ENCODE data around the gene DMXL2. TPM values are rescaled to one million over a fixed set of nuclear protein-coding genes. Genes with fewer than 3 reads are reported as not detected.

The DMXL2 gene
- total and polyA plus RNA-seq, 9 of the 15 experiments (the other 6 are each of a cell fraction or from before 2014, with no cell fraction given), result 9.3 to 57.7 (median 30.7) TPM

DNA sequence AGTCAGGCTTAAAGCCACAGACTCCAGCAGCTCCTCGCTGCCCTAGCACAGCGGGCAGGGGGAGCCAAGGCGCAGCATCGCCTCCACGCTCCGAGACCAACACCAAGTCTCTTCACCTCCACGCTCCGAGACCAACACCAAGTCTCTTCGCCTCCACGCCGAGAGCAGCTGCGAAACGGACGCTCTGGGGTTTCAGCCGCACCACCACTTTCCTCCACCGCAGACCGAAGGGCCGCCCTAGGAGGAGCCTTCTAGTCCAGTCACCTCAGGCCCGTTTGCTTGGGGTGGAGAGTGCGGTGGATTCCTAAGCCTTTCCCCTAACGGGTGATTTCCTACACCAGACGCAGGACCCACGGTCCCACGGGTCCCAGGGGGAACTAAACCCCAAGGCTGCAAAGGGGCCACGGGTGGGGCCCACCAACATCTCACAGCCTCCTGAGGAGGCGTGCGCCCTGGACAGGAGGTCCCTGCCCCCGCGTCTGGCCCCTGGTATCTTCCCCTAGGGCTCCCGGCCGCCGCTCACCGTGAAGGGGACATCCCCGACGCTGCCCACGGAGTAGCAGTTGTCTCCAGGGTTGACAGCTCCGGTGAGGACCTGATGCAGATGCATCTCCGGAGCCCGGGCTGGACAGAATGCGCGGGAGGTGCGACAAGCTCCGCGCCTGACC is 501 bp downstream of the DMXL2 start (continued):
- TF ChIP-seq, protein P1, sequence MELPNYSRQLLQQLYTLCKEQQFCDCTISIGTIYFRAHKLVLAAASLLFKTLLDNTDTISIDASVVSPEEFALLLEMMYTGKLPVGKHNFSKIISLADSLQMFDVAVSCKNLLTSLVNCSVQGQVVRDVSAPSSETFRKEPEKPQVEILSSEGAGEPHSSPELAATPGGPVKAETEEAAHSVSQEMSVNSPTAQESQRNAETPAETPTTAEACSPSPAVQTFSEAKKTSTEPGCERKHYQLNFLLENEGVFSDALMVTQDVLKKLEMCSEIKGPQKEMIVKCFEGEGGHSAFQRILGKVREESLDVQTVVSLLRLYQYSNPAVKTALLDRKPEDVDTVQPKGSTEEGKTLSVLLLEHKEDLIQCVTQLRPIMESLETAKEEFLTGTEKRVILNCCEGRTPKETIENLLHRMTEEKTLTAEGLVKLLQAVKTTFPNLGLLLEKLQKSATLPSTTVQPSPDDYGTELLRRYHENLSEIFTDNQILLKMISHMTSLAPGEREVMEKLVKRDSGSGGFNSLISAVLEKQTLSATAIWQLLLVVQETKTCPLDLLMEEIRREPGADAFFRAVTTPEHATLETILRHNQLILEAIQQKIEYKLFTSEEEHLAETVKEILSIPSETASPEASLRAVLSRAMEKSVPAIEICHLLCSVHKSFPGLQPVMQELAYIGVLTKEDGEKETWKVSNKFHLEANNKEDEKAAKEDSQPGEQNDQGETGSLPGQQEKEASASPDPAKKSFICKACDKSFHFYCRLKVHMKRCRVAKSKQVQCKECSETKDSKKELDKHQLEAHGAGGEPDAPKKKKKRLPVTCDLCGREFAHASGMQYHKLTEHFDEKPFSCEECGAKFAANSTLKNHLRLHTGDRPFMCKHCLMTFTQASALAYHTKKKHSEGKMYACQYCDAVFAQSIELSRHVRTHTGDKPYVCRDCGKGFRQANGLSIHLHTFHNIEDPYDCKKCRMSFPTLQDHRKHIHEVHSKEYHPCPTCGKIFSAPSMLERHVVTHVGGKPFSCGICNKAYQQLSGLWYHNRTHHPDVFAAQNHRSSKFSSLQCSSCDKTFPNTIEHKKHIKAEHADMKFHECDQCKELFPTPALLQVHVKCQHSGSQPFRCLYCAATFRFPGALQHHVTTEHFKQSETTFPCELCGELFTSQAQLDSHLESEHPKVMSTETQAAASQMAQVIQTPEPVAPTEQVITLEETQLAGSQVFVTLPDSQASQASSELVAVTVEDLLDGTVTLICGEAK (IDR thresholded peaks at IDR 0.05), result 0 out of 2 replicates have a peak, but pooled peaks have one; percentile 8
- TF ChIP-seq, protein P1 (CRISPR knock-in tag; IDR thresholded peaks at IDR 0.05), result no peak
- TF ChIP-seq, protein P2, sequence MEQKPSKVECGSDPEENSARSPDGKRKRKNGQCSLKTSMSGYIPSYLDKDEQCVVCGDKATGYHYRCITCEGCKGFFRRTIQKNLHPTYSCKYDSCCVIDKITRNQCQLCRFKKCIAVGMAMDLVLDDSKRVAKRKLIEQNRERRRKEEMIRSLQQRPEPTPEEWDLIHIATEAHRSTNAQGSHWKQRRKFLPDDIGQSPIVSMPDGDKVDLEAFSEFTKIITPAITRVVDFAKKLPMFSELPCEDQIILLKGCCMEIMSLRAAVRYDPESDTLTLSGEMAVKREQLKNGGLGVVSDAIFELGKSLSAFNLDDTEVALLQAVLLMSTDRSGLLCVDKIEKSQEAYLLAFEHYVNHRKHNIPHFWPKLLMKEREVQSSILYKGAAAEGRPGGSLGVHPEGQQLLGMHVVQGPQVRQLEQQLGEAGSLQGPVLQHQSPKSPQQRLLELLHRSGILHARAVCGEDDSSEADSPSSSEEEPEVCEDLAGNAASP (IDR thresholded peaks at IDR 0.05), result no peak
- TF ChIP-seq ARID4B (CRISPR knock-in tag; IDR thresholded peaks at IDR 0.05) (peak; percentile 33), MYC (IDR thresholded peaks at IDR 0.05; ENCODE audit: low read depth, low read length) (peak; percentile 22; the same call in 1 of the 2 replicates), MYC (CRISPR knock-in tag; IDR thresholded peaks at IDR 0.05; ENCODE audit: borderline replicate concordance, low read depth) (no peak), FOXK1 (CRISPR knock-in tag; IDR thresholded peaks at IDR 0.05; ENCODE audit: borderline replicate concordance) (no peak), SMAD2 (IDR thresholded peaks at IDR 0.05; ENCODE audit: low read depth, low read length) (no peak), SRF (CRISPR knock-in tag; IDR thresholded peaks at IDR 0.05) (peak in 1 of 2 experiments; percentile 35; a peak in 1 of 4 replicates)
- TF ChIP-seq, protein P3, sequence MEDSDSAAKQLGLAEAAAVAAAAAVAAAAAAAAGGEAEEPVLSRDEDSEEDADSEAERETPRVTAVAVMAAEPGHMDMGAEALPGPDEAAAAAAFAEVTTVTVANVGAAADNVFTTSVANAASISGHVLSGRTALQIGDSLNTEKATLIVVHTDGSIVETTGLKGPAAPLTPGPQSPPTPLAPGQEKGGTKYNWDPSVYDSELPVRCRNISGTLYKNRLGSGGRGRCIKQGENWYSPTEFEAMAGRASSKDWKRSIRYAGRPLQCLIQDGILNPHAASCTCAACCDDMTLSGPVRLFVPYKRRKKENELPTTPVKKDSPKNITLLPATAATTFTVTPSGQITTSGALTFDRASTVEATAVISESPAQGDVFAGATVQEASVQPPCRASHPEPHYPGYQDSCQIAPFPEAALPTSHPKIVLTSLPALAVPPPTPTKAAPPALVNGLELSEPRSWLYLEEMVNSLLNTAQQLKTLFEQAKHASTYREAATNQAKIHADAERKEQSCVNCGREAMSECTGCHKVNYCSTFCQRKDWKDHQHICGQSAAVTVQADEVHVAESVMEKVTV (CRISPR knock-in tag; IDR thresholded peaks at IDR 0.05), result no peak
